Embryonic facial prominence (tissue), 1 donor: Measurements from ENCODE around the gene DAPP1.
"Not testable (repeated sequence)": the region's sequence is repeated elsewhere in the genome, so short reads cannot be mapped to it uniquely, and the experiment has no call there.

Source experiments
- DNase-seq: peaks from one replicate; pipeline ENCODE4 v3.0.0-alpha.2; 2016; ENCODE audit errors: extremely low spot score

Gene DAPP1

GRCh38 chr4:99824070-99824599 is 7.5 kb downstream of the DAPP1 start:
- DNase-seq = no peak

GRCh38 chr4:99825272-99825671 is 8.6 kb downstream of the DAPP1 start:
- DNase-seq = no peak

- DNase-seq = no peak
Observed at GRCh38 chr4:99826016-99826415, 9.4 kb downstream of the DAPP1 start.

- no peak for DNase-seq
Observed at GRCh38 chr4:99827454-99827853, 10.8 kb downstream of the DAPP1 start.

- no peak for DNase-seq
Observed at GRCh38 chr4:99827857-99828256, 11.2 kb downstream of the DAPP1 start.

- no peak for DNase-seq
Observed at GRCh38 chr4:99828477-99828876, 11.8 kb downstream of the DAPP1 start.

- not testable (repeated sequence) for DNase-seq
Observed at GRCh38 chr4:99830051-99830450, 13.4 kb downstream of the DAPP1 start.

- DNase-seq = no peak
Observed at GRCh38 chr4:99832321-99832720, 15.7 kb downstream of the DAPP1 start.

- no peak for DNase-seq
Observed at GRCh38 chr4:99832758-99833157, 16.1 kb downstream of the DAPP1 start.

- DNase-seq = no peak
Observed at GRCh38 chr4:99833756-99834155, 17.1 kb downstream of the DAPP1 start.

GRCh38 chr4:99834569-99834968 is 17.9 kb downstream of the DAPP1 start:
- DNase-seq = no peak

GRCh38 chr4:99835942-99836341 is 19.3 kb downstream of the DAPP1 start:
- DNase-seq = no peak

GRCh38 chr4:99838927-99839326 is 22.3 kb downstream of the DAPP1 start:
- DNase-seq = no peak

- DNase-seq = no peak
Observed at GRCh38 chr4:99841129-99841528, 24.5 kb downstream of the DAPP1 start.

- no peak for DNase-seq
Observed at GRCh38 chr4:99843413-99843812, 26.8 kb downstream of the DAPP1 start.

GRCh38 chr4:99844048-99844447 is 27.4 kb downstream of the DAPP1 start:
- no peak for DNase-seq

- DNase-seq = no peak
Observed at GRCh38 chr4:99845179-99845578, 28.6 kb downstream of the DAPP1 start.

GRCh38 chr4:99845708-99846469 is 29.3 kb downstream of the DAPP1 start:
- DNase-seq = no peak

GRCh38 chr4:99846891-99847290 is 30.3 kb downstream of the DAPP1 start:
- no peak for DNase-seq

GRCh38 chr4:99847362-99847976 is 30.8 kb downstream of the DAPP1 start:
- DNase-seq = no peak

- DNase-seq = no peak
Observed at GRCh38 chr4:99848591-99849001, 32.0 kb downstream of the DAPP1 start.

- no peak for DNase-seq
Observed at GRCh38 chr4:99852199-99852749, 35.6 kb downstream of the DAPP1 start.

GRCh38 chr4:99853190-99853589 is 36.6 kb downstream of the DAPP1 start:
- DNase-seq = no peak
